Panc1 (cell line): ENCODE results near the gene KCNK2. TPM values are rescaled to one million over a fixed set of nuclear protein-coding genes. Genes with fewer than 3 reads are reported as not detected.

Experiments
- ATAC-seq: fragments of 200-7000 bp; cut with Tn5 transposase; 2 replicates; pipeline ENCODE4 v1.9.1; 2020; ENCODE audit warnings: mild to moderate bottlenecking, moderate library complexity
- BruUV-seq: library from RNA; stranded (reverse); fragments of 400-500 nt; replicated peaks from 2 replicates; lab custom pipeline; 2021; lab: Mats Ljungman, UMichigan
- CTCF ChIA-PET: fragments of 300-600 bp; sonication (Branson Sonifier 250); formaldehyde crosslinking; loops from one replicate; lab custom pipeline; 2022; ENCODE audit warnings: antibody characterized with exemption; lab: Charles Lee
- POLR2A ChIA-PET: fragments of 300-600 bp; sonication (Branson Sonifier 250); formaldehyde crosslinking; loops from one replicate; lab custom pipeline; 2022; ENCODE audit warnings: antibody characterized with exemption; lab: Charles Lee
- DNase-seq: peaks from one replicate; pipeline ENCODE4 v3.0.0-alpha.2; 2010; ENCODE audit warnings: low read depth, low spot score
- H3K27ac ChIP-seq: 2 replicates; pipeline ENCODE4 v1.5.1; 2011; ENCODE audit warnings: mild to moderate bottlenecking, low read length, inconsistent platforms
- H3K27me3 ChIP-seq: fragments of 200-500 bp; sonication (Bioruptor generic); 2 replicates; pipeline ENCODE4 v1.6.0; 2014; ENCODE audit warnings: low read length, inconsistent platforms; ENCODE audit not compliant: control insufficient read depth, insufficient read depth
- H3K36me3 ChIP-seq: fragments of 200-500 bp; sonication (Bioruptor generic); 2 replicates; pipeline ENCODE4 v1.5.1; 2014; ENCODE audit warnings: inconsistent platforms, mild to moderate bottlenecking, low read length, moderate library complexity; ENCODE audit not compliant: control insufficient read depth, insufficient read depth
- H3K4me1 ChIP-seq: 2 replicates; pipeline ENCODE4 v1.5.1; 2011; ENCODE audit warnings: inconsistent platforms, mild to moderate bottlenecking, low read length, moderate library complexity; ENCODE audit not compliant: control insufficient read depth, insufficient read depth
- H3K4me3 ChIP-seq, 2 experiments: 2 replicates each; pipeline ENCODE4 v1.5.1; 2011 to 2012; ENCODE audit warnings: low read depth in 2 of 2, low read length in 2 of 2, mild to moderate bottlenecking in 2 of 2, inconsistent platforms in 1 of 2, moderate library complexity in 1 of 2
- H3K9me3 ChIP-seq: fragments of 200-500 bp; sonication (Bioruptor generic); 2 replicates; pipeline ENCODE4 v1.5.1; 2014; ENCODE audit warnings: low read depth, mild to moderate bottlenecking, inconsistent platforms, low read length, moderate library complexity; ENCODE audit not compliant: control insufficient read depth, insufficient read depth
- CTCF ChIP-seq: fragments of 450-650 bp; IDR thresholded peaks from 2 replicates; pipeline ENCODE4 v1.5.1; 2017; ENCODE audit warnings: mild to moderate bottlenecking
- POLR2AphosphoS5 ChIP-seq: IDR thresholded peaks from 2 replicates; pipeline ENCODE4 v1.6.1; 2012; ENCODE audit warnings: mild to moderate bottlenecking, low read depth, low read length, moderate library complexity
- REST ChIP-seq, 2 experiments: IDR thresholded peaks; 2 replicates each; pipeline ENCODE4 v1.6.1; 2011 to 2012; ENCODE audit warnings: low read depth in 2 of 2, control low read depth in 1 of 2, low read length in 1 of 2, mild to moderate bottlenecking in 1 of 2, moderate library complexity in 1 of 2; ENCODE audit not compliant: insufficient read depth in 1 of 2
- SIN3A ChIP-seq: IDR thresholded peaks from 2 replicates; pipeline ENCODE4 v1.6.1; 2012; ENCODE audit warnings: low read depth, mild to moderate bottlenecking, low read length, moderate library complexity, borderline replicate concordance; ENCODE audit not compliant: insufficient read depth
- TCF7L2 ChIP-seq: IDR thresholded peaks from 2 replicates; pipeline ENCODE4 v1.6.1; 2011; ENCODE audit warnings: mild to moderate bottlenecking, low read depth, low read length, inconsistent platforms
- in situ Hi-C: cut with HindIII; loops from 2 replicates; pipeline ENCODE4 v1.10.0; 2016; ENCODE audit warnings: low sequenced_read_pairs, low pct_unique_long_range_greater_than_20kb
- intact Hi-C: fragments of 100-400 bp; cut with micrococcal nuclease; formaldehyde crosslinking; loops from one replicate; pipeline ENCODE4 v1.10.0; 2022; ENCODE audit not compliant: unreplicated experiment
- total RNA-seq: library from RNA; stranded (reverse); gene quantifications from one replicate; pipeline ENCODE4 v1.2.1, GENCODE V29; 2021; ENCODE audit not compliant: unreplicated experiment

KCNK2 gene
- total RNA-seq, 1 experiment from 2014 or later = 0.28 TPM

- Histone ChIP-seq H3K9me3 (no peaks in the 10 kb centered on the region), H3K27ac (no peak overlapping the region), H3K27me3 (no peaks in the 10 kb centered on the region), H3K36me3 (no peaks in the 10 kb centered on the region), H3K4me1 (no peaks in the 10 kb centered on the region), H3K4me3 (no peak overlapping the region)
- CTCF ChIA-PET = no interaction called here
- DNase-seq (no peak), ATAC-seq (no peak)
- no TSS peak for BruUV-seq
- intact Hi-C loops = no loop called here
- in situ Hi-C loops = no loop called here
- POLR2A ChIA-PET = no interaction called here
- no peak for TF ChIP-seq SIN3A
- no peak for TF ChIP-seq REST (IDR thresholded peaks at IDR 0.05; ENCODE audit: insufficient read depth in 1 of 2, low read depth in 2 of 2, low read length in 1 of 2)
Observed at GRCh38 chr1:215202868-215203267, 120.3 kb downstream of the KCNK2 start.

GRCh38 chr1:215210167-215210566 lies 127.6 kb downstream of the KCNK2 start:
- Histone ChIP-seq H3K27ac (no peak overlapping the region), H3K27me3 (no peaks in the 10 kb centered on the region), H3K4me3 (no peak overlapping the region), H3K9me3 (no peaks in the 10 kb centered on the region), H3K36me3 (no peaks in the 10 kb centered on the region), H3K4me1 (no peaks in the 10 kb centered on the region)
- no TSS peak for BruUV-seq
- no peak for DNase-seq
- intact Hi-C loops (no loop called here), in situ Hi-C loops (no loop called here)
- ChIA-PET POLR2A (no interaction called here), CTCF (no interaction called here)
- no peak for ATAC-seq
- TF ChIP-seq POLR2AphosphoS5 = no peak
- no peak for TF ChIP-seq CTCF
- no peak for TF ChIP-seq REST (IDR thresholded peaks at IDR 0.05; ENCODE audit: insufficient read depth in 1 of 2, low read depth in 2 of 2, low read length in 1 of 2)
- no peak for TF ChIP-seq TCF7L2
- no peak for TF ChIP-seq SIN3A
